HG02840 (cell line): ENCODE data around the gene TCF3.
"Not testable (repeated sequence)": the region's sequence is repeated elsewhere in the genome, so short reads cannot be mapped to it uniquely, and the experiment has no call there.

Experiments
- ATAC-seq: cut with Tn5 transposase; IDR thresholded peaks from one replicate; pipeline ENCODE4 v1.9.1; 2021; ENCODE audit warnings: mild to moderate bottlenecking, moderate library complexity, moderate number of reproducible peaks; ENCODE audit not compliant: unreplicated experiment, low FRiP score

The TCF3 gene

GRCh38 chr19:1654178-1654792 is 1.9 kb upstream of the TCF3 start:
- ATAC-seq = no peak

GRCh38 chr19:1653300-1653628 is 849 bp upstream of the TCF3 start:
- ATAC-seq = no peak

- no peak for ATAC-seq
Observed at GRCh38 chr19:1651568-1652291, 685 bp downstream of the TCF3 start.

- ATAC-seq = no peak
Observed at GRCh38 chr19:1650650-1651567, 1.5 kb downstream of the TCF3 start.

- no peak for ATAC-seq
Observed at GRCh38 chr19:1649706-1650649, 2.4 kb downstream of the TCF3 start.

- no peak for ATAC-seq
Observed at GRCh38 chr19:1648920-1649541, 3.4 kb downstream of the TCF3 start.

- ATAC-seq = no peak
Observed at GRCh38 chr19:1648459-1648849, 4.0 kb downstream of the TCF3 start.

- ATAC-seq = no peak
Observed at GRCh38 chr19:1647501-1648458, 4.6 kb downstream of the TCF3 start.

- ATAC-seq = no peak
Observed at GRCh38 chr19:1646659-1647453, 5.6 kb downstream of the TCF3 start.

GRCh38 chr19:1646149-1646548 is 6.3 kb downstream of the TCF3 start:
- no peak for ATAC-seq

GRCh38 chr19:1645299-1645698 is 7.1 kb downstream of the TCF3 start:
- ATAC-seq = no peak

- ATAC-seq = no peak
Observed at GRCh38 chr19:1644070-1644469, 8.3 kb downstream of the TCF3 start.

- ATAC-seq = not testable (repeated sequence)
Observed at GRCh38 chr19:1640893-1641448, 11.4 kb downstream of the TCF3 start.

- ATAC-seq = no peak
Observed at GRCh38 chr19:1636325-1637236, 15.8 kb downstream of the TCF3 start.

- ATAC-seq = no peak
Observed at GRCh38 chr19:1634938-1635243, 17.5 kb downstream of the TCF3 start.

GRCh38 chr19:1634242-1634937 is 18.0 kb downstream of the TCF3 start:
- ATAC-seq = no peak
